Measurements from ENCODE around the gene TRIM24.

Gene TRIM24

GRCh38 chr7:138549082-138549481 lies 89.0 kb downstream of the TRIM24 start:
- no peaks in the 10 kb centered on the region for H3K79me2 ChIP-seq (ENCODE audit: low read length)

DNA sequence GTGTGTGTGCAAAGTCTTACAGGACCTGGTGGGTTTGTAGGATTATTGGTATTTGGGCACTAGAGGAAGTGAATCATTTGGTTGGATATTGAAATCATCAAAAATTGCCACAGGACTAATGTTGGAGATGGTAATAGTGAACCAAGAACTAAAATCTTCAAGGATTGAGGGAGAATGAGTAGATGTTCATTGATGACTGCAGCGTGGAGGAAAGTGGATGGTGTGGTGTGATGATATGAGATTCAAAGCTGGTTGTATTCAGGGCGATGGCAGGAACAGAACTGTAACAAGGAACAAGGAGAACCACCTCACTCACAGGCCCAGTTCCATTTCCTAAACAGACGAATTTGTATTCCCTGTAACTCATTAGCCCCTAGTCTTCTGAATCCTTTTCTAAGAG lies 90.3 kb downstream of the TRIM24 start:
- Histone ChIP-seq H3F3A (ENCODE audit: insufficient read depth, low read length) (no peaks in the 10 kb centered on the region), H3K9me2 (replicated peaks; ENCODE audit: insufficient read depth, low read length) (no peaks in the 10 kb centered on the region), H2AFZ (ENCODE audit: low read length) (no peak overlapping the region), H3K9ac (ENCODE audit: low read length) (no peak overlapping the region), H3K27me3 (replicated peaks; ENCODE audit: insufficient read depth, low read length) (no peaks in the 10 kb centered on the region), H4K20me1 (ENCODE audit: insufficient read depth, low read length) (no peaks in the 10 kb centered on the region), H3K79me2 (ENCODE audit: low read length) (no peaks in the 10 kb centered on the region), H3K4me2 (ENCODE audit: low read depth, low read length) (no peak overlapping the region), H3K4me1 (ENCODE audit: low read length) (no peaks in the 10 kb centered on the region), H3K27ac (ENCODE audit: low read length) (no peak overlapping the region), H3K4me3 (ENCODE audit: low read length) (no peak overlapping the region), H3K36me3 (replicated peaks; ENCODE audit: insufficient read depth, low read length) (peaks cover 33% of the 10 kb centered on the region), H3K9me3 (replicated peaks; ENCODE audit: insufficient read depth, low read length) (no peaks in the 10 kb centered on the region)
- DNase-seq, result no peak
- TF ChIP-seq CTCF (IDR thresholded peaks at IDR 0.05; ENCODE audit: low read length), result no peak
- TF ChIP-seq EZH2 (optimal IDR thresholded peaks at IDR 0.05; ENCODE audit: low read depth, low read length), result no peak
- no peak for TF ChIP-seq EZH2phosphoT487 (IDR thresholded peaks at IDR 0.05; ENCODE audit: low read length)

More at GRCh38 chr7:138549082-138549481, 89.0 kb downstream of the TRIM24 start:
- no peak overlapping the region for H2AFZ ChIP-seq (ENCODE audit: low read length)
- H3F3A ChIP-seq (ENCODE audit: insufficient read depth, low read length), result no peaks in the 10 kb centered on the region
- H4K20me1 ChIP-seq (ENCODE audit: insufficient read depth, low read length), result no peaks in the 10 kb centered on the region
- H3K4me3 ChIP-seq (ENCODE audit: low read length), result no peak overlapping the region
- no peaks in the 10 kb centered on the region for H3K9me3 ChIP-seq (replicated peaks; ENCODE audit: insufficient read depth, low read length)
- no peaks in the 10 kb centered on the region for H3K27me3 ChIP-seq (replicated peaks; ENCODE audit: insufficient read depth, low read length)
- no peaks in the 10 kb centered on the region for H3K4me1 ChIP-seq (ENCODE audit: low read length)
- no peak overlapping the region for H3K27ac ChIP-seq (ENCODE audit: low read length)
- no peak for TF ChIP-seq EZH2phosphoT487 (IDR thresholded peaks at IDR 0.05; ENCODE audit: low read length)
- no peak for TF ChIP-seq EZH2 (optimal IDR thresholded peaks at IDR 0.05; ENCODE audit: low read depth, low read length)
- TF ChIP-seq CTCF (IDR thresholded peaks at IDR 0.05; ENCODE audit: low read length), result no peak
- no peak overlapping the region for H3K4me2 ChIP-seq (ENCODE audit: low read depth, low read length)
- no peak for DNase-seq
- no peak overlapping the region for H3K9ac ChIP-seq (ENCODE audit: low read length)
- H3K9me2 ChIP-seq (replicated peaks; ENCODE audit: insufficient read depth, low read length), result no peaks in the 10 kb centered on the region
- H3K36me3 ChIP-seq (replicated peaks; ENCODE audit: insufficient read depth, low read length), result peaks cover 25% of the 10 kb centered on the region; the same call in 1 of the 2 replicates

- H3K27ac ChIP-seq (ENCODE audit: low read length), result no peak overlapping the region
- no peak for DNase-seq
- H4K20me1 ChIP-seq (ENCODE audit: insufficient read depth, low read length), result no peaks in the 10 kb centered on the region
- H3K36me3 ChIP-seq (replicated peaks; ENCODE audit: insufficient read depth, low read length), result peaks cover 37% of the 10 kb centered on the region
- no peaks in the 10 kb centered on the region for H3K27me3 ChIP-seq (replicated peaks; ENCODE audit: insufficient read depth, low read length)
- no peak overlapping the region for H3K4me2 ChIP-seq (ENCODE audit: low read depth, low read length)
- H3K9me2 ChIP-seq (replicated peaks; ENCODE audit: insufficient read depth, low read length), result no peaks in the 10 kb centered on the region
- no peak overlapping the region for H3K9ac ChIP-seq (ENCODE audit: low read length)
- H2AFZ ChIP-seq (ENCODE audit: low read length), result no peak overlapping the region
- H3K79me2 ChIP-seq (ENCODE audit: low read length), result no peaks in the 10 kb centered on the region
- H3K4me3 ChIP-seq (ENCODE audit: low read length), result no peak overlapping the region
- H3F3A ChIP-seq (ENCODE audit: insufficient read depth, low read length), result no peaks in the 10 kb centered on the region
- TF ChIP-seq EZH2phosphoT487 (IDR thresholded peaks at IDR 0.05; ENCODE audit: low read length), result no peak
- no peak for TF ChIP-seq EZH2 (optimal IDR thresholded peaks at IDR 0.05; ENCODE audit: low read depth, low read length)
- no peak for TF ChIP-seq CTCF (IDR thresholded peaks at IDR 0.05; ENCODE audit: low read length)
- no peaks in the 10 kb centered on the region for H3K9me3 ChIP-seq (replicated peaks; ENCODE audit: insufficient read depth, low read length)
- H3K4me1 ChIP-seq (ENCODE audit: low read length), result no peaks in the 10 kb centered on the region
Observed at GRCh38 chr7:138551102-138551501, 91.0 kb downstream of the TRIM24 start.

Data from MM.1S (cell line).